ENCODE results near the gene BICD1.

Gene BICD1

DNA sequence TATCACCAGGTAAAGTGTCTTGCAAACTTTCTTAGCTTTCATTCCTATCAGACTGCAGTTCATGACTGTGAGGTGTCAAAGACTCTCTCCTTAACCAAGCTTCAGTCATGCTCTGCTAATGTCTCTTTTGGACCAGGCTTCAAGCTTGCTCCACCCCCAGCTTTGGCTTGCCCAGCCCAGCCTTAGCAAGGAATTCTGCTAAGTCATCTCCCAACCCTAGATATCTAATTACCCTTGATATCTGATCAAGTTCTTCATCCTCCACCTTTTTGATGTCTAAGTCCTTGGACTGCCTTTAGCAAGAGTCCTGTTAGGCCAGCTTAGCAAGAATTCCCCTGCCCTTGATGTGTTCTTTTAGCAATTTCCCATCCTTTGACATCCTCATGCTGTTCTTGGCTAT, 183.8 kb downstream of the BICD1 start:
- no peak overlapping the region for H3K4me3 ChIP-seq (ENCODE audit: low read depth, low read length)
- TF ChIP-seq, protein P1, sequence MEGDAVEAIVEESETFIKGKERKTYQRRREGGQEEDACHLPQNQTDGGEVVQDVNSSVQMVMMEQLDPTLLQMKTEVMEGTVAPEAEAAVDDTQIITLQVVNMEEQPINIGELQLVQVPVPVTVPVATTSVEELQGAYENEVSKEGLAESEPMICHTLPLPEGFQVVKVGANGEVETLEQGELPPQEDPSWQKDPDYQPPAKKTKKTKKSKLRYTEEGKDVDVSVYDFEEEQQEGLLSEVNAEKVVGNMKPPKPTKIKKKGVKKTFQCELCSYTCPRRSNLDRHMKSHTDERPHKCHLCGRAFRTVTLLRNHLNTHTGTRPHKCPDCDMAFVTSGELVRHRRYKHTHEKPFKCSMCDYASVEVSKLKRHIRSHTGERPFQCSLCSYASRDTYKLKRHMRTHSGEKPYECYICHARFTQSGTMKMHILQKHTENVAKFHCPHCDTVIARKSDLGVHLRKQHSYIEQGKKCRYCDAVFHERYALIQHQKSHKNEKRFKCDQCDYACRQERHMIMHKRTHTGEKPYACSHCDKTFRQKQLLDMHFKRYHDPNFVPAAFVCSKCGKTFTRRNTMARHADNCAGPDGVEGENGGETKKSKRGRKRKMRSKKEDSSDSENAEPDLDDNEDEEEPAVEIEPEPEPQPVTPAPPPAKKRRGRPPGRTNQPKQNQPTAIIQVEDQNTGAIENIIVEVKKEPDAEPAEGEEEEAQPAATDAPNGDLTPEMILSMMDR (IDR thresholded peaks at IDR 0.05; ENCODE audit: low read depth, low read length): no peak

DNA sequence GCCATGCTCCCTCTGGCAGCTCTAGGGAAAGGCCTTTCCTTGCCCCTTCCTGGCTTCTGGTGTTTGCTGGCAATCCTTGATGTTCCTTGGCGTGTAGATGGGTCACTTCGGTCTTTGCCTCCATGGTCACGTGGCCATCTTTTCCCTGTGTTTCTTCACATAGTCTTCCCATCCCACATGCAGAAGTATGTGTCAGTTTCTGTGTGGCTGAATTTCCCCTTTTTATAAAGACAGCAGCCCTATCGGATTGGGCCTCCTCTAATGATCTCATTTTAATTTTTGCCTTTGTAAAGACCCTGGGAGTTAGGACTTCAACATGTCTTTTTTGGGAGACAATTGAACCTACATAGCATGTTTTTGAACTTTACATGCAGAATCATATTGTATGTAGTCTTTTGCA, 185.5 kb downstream of the BICD1 start:
- TF ChIP-seq, protein P1 (IDR thresholded peaks at IDR 0.05; ENCODE audit: low read depth, low read length): no peak
- no peak overlapping the region for H3K4me3 ChIP-seq (ENCODE audit: low read depth, low read length)

DNA sequence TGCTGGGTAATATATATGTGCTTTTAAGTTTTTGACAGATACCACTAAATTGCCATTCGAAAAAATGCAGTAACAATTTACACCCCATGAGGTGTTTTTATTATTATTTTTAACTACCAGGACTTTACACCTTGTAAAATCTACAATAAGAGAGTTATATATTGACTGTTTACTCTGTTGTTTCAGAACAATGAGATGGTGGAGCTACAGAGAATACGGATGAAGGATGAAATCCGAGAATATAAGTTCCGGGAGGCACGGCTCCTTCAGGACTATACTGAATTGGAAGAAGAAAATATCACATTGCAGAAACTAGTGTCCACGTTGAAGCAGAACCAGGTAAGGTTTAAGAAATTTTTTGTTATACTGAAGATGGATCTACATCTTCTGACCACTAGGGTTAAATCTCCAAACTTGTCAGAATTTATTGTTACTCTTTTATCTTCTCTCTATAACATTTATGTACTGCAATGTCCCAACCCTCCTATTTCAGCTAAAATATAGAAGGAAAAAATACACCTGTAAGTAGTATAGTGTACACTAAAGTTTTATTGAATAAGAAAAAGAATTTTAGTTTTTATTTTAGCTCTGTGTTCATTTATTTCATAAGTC, 187.3 kb downstream of the BICD1 start:
- TF ChIP-seq, protein P1 (IDR thresholded peaks at IDR 0.05; ENCODE audit: low read depth, low read length): no peak
- H3K4me3 ChIP-seq (ENCODE audit: low read depth, low read length): no peak overlapping the region

DNA sequence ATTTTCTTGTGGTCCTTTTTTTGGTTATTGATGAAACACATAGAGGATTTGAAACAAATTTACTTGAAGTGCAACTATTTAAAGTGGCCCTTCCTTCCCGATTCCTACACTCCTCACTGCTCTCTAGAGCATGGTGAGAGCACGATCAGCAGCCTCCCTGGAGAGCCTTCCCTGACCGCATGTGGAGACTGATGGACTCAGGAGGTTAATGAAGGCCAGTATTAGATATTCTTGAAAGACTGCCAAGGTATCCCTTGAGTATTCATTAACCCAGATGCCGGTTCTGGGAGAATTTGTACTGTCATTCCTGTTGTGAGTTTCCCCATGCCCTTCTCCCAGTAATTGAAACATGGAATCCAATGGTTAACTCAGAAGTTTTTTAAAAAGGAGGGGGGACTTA, 189.9 kb downstream of the BICD1 start:
- TF ChIP-seq, protein P1 (IDR thresholded peaks at IDR 0.05; ENCODE audit: low read depth, low read length): no peak
- H3K4me3 ChIP-seq (ENCODE audit: low read depth, low read length): no peak overlapping the region

DNA sequence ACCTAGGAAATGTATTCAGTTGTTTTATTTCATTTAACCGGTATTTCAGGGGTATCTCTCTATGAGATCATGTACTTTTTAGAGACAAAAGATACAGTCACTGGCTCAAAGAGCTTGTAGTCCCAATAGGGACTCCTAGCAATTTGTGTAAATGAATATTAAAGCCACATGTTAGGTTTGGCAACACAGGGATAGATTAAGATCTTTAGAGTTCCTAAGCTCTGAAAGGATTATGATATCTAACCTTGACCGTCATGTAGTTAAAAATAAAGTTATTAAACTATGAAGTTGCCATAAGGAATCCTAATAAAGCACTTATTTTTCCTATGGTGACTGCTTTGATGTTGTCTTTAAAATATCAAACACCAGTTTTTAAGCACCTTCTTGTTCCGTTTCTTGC, 192.3 kb downstream of the BICD1 start:
- TF ChIP-seq, protein P1 (IDR thresholded peaks at IDR 0.05; ENCODE audit: low read depth, low read length): no peak
- no peak overlapping the region for H3K4me3 ChIP-seq (ENCODE audit: low read depth, low read length)

DNA sequence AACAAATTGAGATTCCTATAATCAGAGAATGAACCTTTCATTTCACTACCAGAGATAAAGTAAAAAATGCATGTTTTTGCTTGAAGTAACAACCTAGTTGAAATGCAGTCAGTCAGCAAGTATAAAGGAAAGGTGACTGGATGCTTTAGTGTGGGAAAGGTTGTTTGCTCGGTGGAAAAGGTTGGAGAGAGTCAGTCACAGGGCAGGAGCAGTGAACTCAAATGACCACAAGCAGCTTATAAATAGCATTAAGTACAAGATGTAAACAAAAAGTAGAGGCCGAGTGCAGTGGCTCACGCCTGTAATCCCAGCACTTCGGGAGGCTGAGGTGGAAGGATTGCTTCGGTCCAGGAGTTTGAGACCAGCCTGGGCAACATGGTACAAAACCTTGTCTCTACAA, 194.6 kb downstream of the BICD1 start:
- H3K4me3 ChIP-seq (ENCODE audit: low read depth, low read length): no peak overlapping the region
- TF ChIP-seq, protein P1 (IDR thresholded peaks at IDR 0.05; ENCODE audit: low read depth, low read length): no peak

DNA sequence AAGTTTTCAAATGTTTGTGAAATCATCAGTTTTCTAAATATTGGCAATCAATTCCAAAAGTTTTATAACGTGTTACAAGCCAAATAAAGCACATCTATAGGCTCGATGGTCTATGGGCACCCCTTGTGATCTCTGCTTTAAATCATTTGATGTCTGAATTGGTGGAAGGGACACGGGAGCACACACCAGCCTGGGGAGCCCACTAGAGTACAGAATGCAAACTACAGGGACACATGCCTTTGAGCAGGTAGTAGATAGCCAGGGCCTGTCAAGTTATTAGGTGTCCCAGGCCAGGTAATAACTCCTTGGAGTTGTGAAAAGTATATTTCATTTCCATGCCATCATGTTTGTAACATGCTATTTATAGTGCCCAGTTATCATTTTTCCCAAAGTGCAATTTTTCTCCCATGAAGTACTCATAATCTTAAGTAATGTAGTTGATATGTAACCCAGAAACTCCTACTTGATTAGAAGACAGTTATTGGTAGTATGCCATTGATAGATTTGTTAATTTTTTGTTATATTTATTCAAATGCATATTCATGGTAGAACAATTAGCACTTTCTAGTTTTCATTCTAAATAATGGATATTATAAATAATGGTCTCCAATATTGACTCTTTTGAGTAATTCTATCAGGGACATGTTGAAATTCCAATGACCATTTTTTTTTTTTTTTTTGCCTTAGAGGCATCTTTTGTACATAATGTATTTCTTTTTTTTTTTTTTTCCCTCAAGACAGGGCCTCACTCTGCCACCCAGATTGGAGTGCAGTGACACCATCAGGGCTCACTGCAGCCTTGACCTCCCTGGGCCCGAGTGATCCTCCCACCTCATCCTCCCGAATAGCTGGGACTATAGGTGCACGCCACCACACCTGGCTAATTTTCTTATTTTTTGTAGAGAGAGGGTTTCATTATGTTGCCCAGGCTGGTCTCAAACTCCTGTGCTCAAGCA, 195.8 kb downstream of the BICD1 start:
- TF ChIP-seq, protein P1 (IDR thresholded peaks at IDR 0.05; ENCODE audit: low read depth, low read length): peak; percentile 60
- no peak overlapping the region for H3K4me3 ChIP-seq (ENCODE audit: low read depth, low read length)
